Tibial nerve (tissue), 3 donors: ENCODE measurements around the gene ING2.

ENCODE experiments used
- POLR2A ChIP-seq, 2 donors: fragments of 450-650 bp; IDR thresholded peaks; one replicate each; pipeline ENCODE4 v1.6.1; 2017; ENCODE audit warnings: antibody characterized with exemption in 2 of 2, mild to moderate bottlenecking in 2 of 2, moderate library complexity in 2 of 2
- TF ChIP-seq, protein P1 (sequence below), 5 experiments: fragments of 200-600 bp in 3 of 5; fragments of 450-650 bp in 2 of 5; sonication (generic) in 3 of 5; IDR thresholded peaks; one replicate each; pipeline ENCODE4 v1.5.1; 2016 to 2019; ENCODE audit warnings: antibody characterized with exemption in 5 of 5, mild to moderate bottlenecking in 3 of 5, moderate library complexity in 2 of 5

DNA sequence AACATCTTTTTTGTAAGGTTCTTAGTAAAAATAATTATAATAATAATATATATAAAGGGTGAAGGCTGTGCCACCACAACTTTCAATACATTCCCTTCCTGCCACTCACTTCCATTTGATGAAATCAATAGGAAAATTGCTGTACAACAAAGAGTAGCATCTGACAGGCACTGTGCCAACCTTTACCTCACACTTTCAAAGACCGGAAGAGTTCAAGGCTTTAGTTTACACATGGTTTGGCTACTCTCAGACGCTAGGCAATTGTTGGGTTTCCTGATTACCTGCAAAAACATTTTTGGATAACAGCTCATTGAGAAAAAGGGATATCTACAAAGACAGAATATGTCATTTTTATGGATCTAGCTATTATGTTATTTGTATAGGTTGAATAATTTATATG, 5.5 kb upstream of the ING2 start:
- TF ChIP-seq, protein P1, sequence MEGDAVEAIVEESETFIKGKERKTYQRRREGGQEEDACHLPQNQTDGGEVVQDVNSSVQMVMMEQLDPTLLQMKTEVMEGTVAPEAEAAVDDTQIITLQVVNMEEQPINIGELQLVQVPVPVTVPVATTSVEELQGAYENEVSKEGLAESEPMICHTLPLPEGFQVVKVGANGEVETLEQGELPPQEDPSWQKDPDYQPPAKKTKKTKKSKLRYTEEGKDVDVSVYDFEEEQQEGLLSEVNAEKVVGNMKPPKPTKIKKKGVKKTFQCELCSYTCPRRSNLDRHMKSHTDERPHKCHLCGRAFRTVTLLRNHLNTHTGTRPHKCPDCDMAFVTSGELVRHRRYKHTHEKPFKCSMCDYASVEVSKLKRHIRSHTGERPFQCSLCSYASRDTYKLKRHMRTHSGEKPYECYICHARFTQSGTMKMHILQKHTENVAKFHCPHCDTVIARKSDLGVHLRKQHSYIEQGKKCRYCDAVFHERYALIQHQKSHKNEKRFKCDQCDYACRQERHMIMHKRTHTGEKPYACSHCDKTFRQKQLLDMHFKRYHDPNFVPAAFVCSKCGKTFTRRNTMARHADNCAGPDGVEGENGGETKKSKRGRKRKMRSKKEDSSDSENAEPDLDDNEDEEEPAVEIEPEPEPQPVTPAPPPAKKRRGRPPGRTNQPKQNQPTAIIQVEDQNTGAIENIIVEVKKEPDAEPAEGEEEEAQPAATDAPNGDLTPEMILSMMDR (IDR thresholded peaks at IDR 0.05): no peak
- TF ChIP-seq POLR2A (IDR thresholded peaks at IDR 0.05): no peak
